HepG2 (cell line): ENCODE results near the gene CCT3. TPM values are rescaled to one million over a fixed set of nuclear protein-coding genes. Genes with fewer than 3 reads are reported as not detected.
A peak's percentile ranks its signal among the peaks of the same experiment; 100 is the strongest.

Source experiments
- FOXA3 ChIP-seq: IDR thresholded peaks from 2 replicates; pipeline ENCODE4 v1.6.1; 2016; ENCODE audit warnings: missing genetic modification reagents, missing compliant biosample characterization
- NBN ChIP-seq: fragments of 450-650 bp; conservative IDR thresholded peaks from 2 replicates; pipeline ENCODE4 v1.6.1; 2017
- NFYC ChIP-seq: IDR thresholded peaks from 2 replicates; pipeline ENCODE4 v1.6.1; 2016; ENCODE audit warnings: missing genetic modification reagents, missing compliant biosample characterization
- REPIN1 ChIP-seq: sonication (generic); formaldehyde crosslinking; IDR thresholded peaks from 2 replicates; pipeline ENCODE4 v1.8.0; 2022; ENCODE audit warnings: missing genetic modification reagents, low read depth, mild to moderate bottlenecking, borderline replicate concordance
- SP4 ChIP-seq: sonication (generic); formaldehyde crosslinking; IDR thresholded peaks from 2 replicates; pipeline ENCODE4 v1.8.1; 2023; ENCODE audit warnings: mild to moderate bottlenecking, missing genetic modification reagents
- SYNCRIP ChIP-seq: fragments of 200-400 bp; formaldehyde crosslinking; IDR thresholded peaks from 2 replicates; pipeline ENCODE4 v1.6.1; 2018; ENCODE audit warnings: mild to moderate bottlenecking, low read depth, low read length; ENCODE audit not compliant: insufficient read depth
- TEAD3 ChIP-seq: optimal IDR thresholded peaks from 2 replicates; pipeline ENCODE3; 2016; ENCODE audit warnings: borderline replicate concordance
- U2AF2 ChIP-seq: fragments of 200-400 bp; formaldehyde crosslinking; IDR thresholded peaks from 2 replicates; pipeline ENCODE4 v1.6.1; 2017; ENCODE audit warnings: low read depth, mild to moderate bottlenecking, low read length
- ZNF501 ChIP-seq: sonication (generic); formaldehyde crosslinking; IDR thresholded peaks from 2 replicates; pipeline ENCODE4 v1.5.1; 2020; ENCODE audit warnings: mild to moderate bottlenecking, moderate library complexity, missing genetic modification reagents
- ZNF563 ChIP-seq: sonication (generic); formaldehyde crosslinking; IDR thresholded peaks from 2 replicates; pipeline ENCODE4 v1.8.0; 2022; ENCODE audit warnings: mild to moderate bottlenecking, moderate library complexity, missing genetic modification reagents
- ZNF792 ChIP-seq: IDR thresholded peaks from 2 replicates; pipeline ENCODE4 v1.6.1; 2016
- ZSCAN30 ChIP-seq: sonication (generic); formaldehyde crosslinking; IDR thresholded peaks from 2 replicates; pipeline ENCODE4 v1.5.0; 2020; ENCODE audit warnings: mild to moderate bottlenecking, missing genetic modification reagents
- polyA plus RNA-seq, 8 experiments: library from polyadenylated mRNA; depleted of rRNA in 3 of 8; stranded (reverse) in 7 of 8; unstranded in 1 of 8; fragments of >200 nt; fragmentation: Illumina TruSeq in 4 of 8; extraction: Trizol in 4 of 8; gene quantifications; 2 replicates each; pipeline versions ENCODE4 v1.2.1 to v1.2.3, GENCODE V29; 2011 to 2016; ENCODE audit warnings: low read depth in 4 of 8, missing spikeins in 1 of 8, mixed read lengths in 1 of 8; ENCODE audit not compliant: insufficient read depth in 1 of 8
- total RNA-seq, 5 experiments: library from RNA; depleted of rRNA; stranded (reverse); fragments of >200 nt; fragmentation: Illumina TruSeq; extraction: Trizol; gene quantifications; 2 replicates each; pipeline ENCODE4 v1.2.3, GENCODE V29; 2016; ENCODE audit warnings: low read depth in 1 of 5
- TF ChIP-seq, protein P1 (sequence below): sonication (generic); formaldehyde crosslinking; IDR thresholded peaks from one replicate; pipeline ENCODE4 v1.5.1; 2020; ENCODE audit warnings: mild to moderate bottlenecking, missing genetic modification reagents; ENCODE audit errors: not compliant biosample characterization
- TF ChIP-seq, protein P2 (sequence below), 2 experiments: sonication (generic) in 1 of 2; formaldehyde crosslinking in 1 of 2; IDR thresholded peaks; 2 replicates each; pipeline versions ENCODE4 v1.4.0 to v1.6.1; 2016 to 2020; ENCODE audit warnings: borderline replicate concordance in 1 of 2, low read depth in 1 of 2, mild to moderate bottlenecking in 1 of 2, missing genetic modification reagents in 1 of 2
- TF ChIP-seq, protein P3 (sequence below): IDR thresholded peaks from 2 replicates; pipeline ENCODE4 v1.6.1; 2016; ENCODE audit warnings: missing genetic modification reagents, missing compliant biosample characterization
- TF ChIP-seq, protein P4 (sequence below): fragments of 450-650 bp; IDR thresholded peaks from 2 replicates; pipeline ENCODE4 v1.6.1; 2016

Gene CCT3
- total and polyA plus RNA-seq, 2 of the 13 experiments (the other 11 are each of a cell fraction or from before 2014, with no cell fraction given): 319 to 615 TPM

DNA sequence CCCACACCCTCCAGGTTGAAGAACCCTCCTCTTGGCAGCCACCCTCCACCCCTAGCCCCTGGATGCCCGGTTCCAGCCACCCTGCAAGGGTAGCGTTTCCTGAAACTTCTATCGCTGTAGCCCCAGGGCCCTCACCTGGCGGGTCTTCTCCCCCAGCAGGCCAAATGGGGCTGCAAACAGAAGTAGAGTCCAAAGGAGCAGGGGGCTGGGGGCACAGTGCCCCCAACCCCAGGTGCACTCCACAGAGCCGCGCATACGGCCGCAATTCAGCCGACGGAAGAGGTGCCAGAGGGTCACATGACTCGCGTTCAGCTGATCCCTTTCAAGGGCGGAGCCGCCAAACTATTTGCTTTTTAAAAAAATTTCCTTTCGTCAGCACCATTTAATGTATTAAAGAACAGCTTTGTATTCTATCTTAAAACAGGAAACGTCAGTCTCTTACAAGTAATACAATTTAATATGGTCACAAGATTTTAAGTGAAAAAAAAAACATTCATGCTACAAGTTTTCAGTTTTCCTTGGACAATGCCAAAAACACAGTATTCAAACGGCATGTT lies 42.6 kb downstream of the CCT3 start, which contains the start of gene GLMP (continued):
- TF ChIP-seq, protein P1, sequence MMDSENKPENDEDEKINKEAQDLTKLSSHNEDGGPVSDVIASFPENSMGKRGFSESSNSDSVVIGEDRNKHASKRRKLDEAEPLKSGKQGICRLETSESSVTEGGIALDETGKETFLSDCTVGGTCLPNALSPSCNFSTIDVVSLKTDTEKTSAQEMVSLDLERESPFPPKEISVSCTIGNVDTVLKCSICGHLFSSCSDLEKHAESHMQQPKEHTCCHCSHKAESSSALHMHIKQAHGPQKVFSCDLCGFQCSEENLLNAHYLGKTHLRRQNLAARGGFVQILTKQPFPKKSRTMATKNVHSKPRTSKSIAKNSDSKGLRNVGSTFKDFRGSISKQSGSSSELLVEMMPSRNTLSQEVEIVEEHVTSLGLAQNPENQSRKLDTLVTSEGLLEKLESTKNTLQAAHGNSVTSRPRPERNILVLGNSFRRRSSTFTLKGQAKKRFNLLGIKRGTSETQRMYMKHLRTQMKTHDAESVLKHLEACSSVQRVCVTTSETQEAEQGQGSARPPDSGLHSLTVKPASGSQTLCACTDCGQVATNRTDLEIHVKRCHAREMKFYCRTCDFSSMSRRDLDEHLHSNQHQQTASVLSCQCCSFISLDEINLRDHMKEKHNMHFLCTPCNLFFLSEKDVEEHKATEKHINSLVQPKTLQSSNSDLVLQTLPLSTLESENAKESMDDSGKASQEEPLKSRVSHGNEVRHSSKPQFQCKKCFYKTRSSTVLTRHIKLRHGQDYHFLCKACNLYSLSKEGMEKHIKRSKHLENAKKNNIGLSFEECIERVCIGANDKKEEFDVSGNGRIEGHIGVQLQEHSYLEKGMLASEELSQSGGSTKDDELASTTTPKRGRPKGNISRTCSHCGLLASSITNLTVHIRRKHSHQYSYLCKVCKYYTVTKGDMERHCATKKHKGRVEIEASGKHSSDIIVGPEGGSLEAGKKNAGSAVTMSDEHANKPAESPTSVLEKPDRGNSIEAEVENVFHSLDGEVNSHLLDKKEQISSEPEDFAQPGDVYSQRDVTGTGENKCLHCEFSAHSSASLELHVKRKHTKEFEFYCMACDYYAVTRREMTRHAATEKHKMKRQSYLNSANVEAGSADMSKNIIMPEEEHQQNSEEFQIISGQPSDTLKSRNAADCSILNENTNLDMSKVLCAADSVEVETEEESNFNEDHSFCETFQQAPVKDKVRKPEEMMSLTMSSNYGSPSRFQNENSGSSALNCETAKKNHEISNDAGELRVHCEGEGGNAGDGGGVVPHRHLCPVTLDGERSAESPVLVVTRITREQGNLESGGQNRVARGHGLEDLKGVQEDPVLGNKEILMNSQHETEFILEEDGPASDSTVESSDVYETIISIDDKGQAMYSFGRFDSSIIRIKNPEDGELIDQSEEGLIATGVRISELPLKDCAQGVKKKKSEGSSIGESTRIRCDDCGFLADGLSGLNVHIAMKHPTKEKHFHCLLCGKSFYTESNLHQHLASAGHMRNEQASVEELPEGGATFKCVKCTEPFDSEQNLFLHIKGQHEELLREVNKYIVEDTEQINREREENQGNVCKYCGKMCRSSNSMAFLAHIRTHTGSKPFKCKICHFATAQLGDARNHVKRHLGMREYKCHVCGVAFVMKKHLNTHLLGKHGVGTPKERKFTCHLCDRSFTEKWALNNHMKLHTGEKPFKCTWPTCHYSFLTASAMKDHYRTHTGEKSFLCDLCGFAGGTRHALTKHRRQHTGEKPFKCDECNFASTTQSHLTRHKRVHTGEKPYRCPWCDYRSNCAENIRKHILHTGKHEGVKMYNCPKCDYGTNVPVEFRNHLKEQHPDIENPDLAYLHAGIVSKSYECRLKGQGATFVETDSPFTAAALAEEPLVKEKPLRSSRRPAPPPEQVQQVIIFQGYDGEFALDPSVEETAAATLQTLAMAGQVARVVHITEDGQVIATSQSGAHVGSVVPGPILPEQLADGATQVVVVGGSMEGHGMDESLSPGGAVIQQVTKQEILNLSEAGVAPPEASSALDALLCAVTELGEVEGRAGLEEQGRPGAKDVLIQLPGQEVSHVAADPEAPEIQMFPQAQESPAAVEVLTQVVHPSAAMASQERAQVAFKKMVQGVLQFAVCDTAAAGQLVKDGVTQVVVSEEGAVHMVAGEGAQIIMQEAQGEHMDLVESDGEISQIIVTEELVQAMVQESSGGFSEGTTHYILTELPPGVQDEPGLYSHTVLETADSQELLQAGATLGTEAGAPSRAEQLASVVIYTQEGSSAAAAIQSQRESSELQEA: no peak
- TF ChIP-seq, protein P2, sequence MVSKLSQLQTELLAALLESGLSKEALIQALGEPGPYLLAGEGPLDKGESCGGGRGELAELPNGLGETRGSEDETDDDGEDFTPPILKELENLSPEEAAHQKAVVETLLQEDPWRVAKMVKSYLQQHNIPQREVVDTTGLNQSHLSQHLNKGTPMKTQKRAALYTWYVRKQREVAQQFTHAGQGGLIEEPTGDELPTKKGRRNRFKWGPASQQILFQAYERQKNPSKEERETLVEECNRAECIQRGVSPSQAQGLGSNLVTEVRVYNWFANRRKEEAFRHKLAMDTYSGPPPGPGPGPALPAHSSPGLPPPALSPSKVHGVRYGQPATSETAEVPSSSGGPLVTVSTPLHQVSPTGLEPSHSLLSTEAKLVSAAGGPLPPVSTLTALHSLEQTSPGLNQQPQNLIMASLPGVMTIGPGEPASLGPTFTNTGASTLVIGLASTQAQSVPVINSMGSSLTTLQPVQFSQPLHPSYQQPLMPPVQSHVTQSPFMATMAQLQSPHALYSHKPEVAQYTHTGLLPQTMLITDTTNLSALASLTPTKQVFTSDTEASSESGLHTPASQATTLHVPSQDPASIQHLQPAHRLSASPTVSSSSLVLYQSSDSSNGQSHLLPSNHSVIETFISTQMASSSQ (IDR thresholded peaks at IDR 0.05; ENCODE audit: low read depth): no peak
- TF ChIP-seq, protein P2 (CRISPR knock-in tag; IDR thresholded peaks at IDR 0.05; ENCODE audit: borderline replicate concordance): no peak
- TF ChIP-seq, protein P3, sequence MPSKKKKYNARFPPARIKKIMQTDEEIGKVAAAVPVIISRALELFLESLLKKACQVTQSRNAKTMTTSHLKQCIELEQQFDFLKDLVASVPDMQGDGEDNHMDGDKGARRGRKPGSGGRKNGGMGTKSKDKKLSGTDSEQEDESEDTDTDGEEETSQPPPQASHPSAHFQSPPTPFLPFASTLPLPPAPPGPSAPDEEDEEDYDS (CRISPR knock-in tag): peak; percentile 26; the same call in 1 of the 2 replicates
- TF ChIP-seq SYNCRIP (no peak), REPIN1 (CRISPR knock-in tag) (no peak), NFYC (CRISPR knock-in tag) (no peak), NBN (no peak), FOXA3 (CRISPR knock-in tag) (no peak), ZNF563 (CRISPR knock-in tag) (no peak), ZNF792 (no peak), TEAD3 (no peak), U2AF2 (no peak), ZSCAN30 (CRISPR knock-in tag) (no peak), SP4 (CRISPR knock-in tag) (no peak), ZNF501 (peak; percentile 37; the same call in 1 of the 2 replicates)
- TF ChIP-seq, protein P4, sequence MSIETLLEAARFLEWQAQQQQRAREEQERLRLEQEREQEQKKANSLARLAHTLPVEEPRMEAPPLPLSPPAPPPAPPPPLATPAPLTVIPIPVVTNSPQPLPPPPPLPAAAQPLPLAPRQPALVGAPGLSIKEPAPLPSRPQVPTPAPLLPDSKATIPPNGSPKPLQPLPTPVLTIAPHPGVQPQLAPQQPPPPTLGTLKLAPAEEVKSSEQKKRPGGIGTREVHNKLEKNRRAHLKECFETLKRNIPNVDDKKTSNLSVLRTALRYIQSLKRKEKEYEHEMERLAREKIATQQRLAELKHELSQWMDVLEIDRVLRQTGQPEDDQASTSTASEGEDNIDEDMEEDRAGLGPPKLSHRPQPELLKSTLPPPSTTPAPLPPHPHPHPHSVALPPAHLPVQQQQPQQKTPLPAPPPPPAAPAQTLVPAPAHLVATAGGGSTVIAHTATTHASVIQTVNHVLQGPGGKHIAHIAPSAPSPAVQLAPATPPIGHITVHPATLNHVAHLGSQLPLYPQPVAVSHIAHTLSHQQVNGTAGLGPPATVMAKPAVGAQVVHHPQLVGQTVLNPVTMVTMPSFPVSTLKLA: no peak
